Esophagus squamous epithelium (tissue), 4 donors: Measurements from ENCODE around the gene ASXL2.
"Not testable (repeated sequence)": the region's sequence is repeated elsewhere in the genome, so short reads cannot be mapped to it uniquely, and the experiment has no call there.

Experiments
- POLR2A ChIP-seq, 4 donors: fragments of 450-650 bp; IDR thresholded peaks; one replicate each; pipeline ENCODE4 v1.6.1; 2017; ENCODE audit warnings: antibody characterized with exemption in 4 of 4, mild to moderate bottlenecking in 4 of 4, moderate library complexity in 3 of 4
- TF ChIP-seq, protein P1 (sequence below), 6 experiments: fragments of 450-650 bp in 4 of 6; fragments of 200-600 bp in 2 of 6; sonication (generic) in 2 of 6; IDR thresholded peaks; one replicate each; pipeline ENCODE4 v1.5.1; 2016 to 2019; ENCODE audit warnings: antibody characterized with exemption in 6 of 6, mild to moderate bottlenecking in 4 of 6, moderate library complexity in 4 of 6

DNA sequence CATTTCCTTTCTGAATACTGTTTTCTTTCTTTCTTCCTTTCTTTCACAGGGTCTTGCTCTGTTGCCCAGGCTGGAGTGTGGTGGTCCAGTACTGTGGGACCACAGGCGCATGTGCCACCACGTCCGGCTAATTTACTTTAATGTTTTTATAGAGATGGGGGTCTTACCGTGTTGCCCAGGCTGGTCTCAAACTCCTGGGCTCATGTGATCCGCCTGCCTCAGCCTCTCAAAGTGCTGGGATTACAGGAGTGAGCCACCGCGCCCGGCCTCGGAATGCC is 35.3 kb upstream of the ASXL2 start:
- TF ChIP-seq, protein P1, sequence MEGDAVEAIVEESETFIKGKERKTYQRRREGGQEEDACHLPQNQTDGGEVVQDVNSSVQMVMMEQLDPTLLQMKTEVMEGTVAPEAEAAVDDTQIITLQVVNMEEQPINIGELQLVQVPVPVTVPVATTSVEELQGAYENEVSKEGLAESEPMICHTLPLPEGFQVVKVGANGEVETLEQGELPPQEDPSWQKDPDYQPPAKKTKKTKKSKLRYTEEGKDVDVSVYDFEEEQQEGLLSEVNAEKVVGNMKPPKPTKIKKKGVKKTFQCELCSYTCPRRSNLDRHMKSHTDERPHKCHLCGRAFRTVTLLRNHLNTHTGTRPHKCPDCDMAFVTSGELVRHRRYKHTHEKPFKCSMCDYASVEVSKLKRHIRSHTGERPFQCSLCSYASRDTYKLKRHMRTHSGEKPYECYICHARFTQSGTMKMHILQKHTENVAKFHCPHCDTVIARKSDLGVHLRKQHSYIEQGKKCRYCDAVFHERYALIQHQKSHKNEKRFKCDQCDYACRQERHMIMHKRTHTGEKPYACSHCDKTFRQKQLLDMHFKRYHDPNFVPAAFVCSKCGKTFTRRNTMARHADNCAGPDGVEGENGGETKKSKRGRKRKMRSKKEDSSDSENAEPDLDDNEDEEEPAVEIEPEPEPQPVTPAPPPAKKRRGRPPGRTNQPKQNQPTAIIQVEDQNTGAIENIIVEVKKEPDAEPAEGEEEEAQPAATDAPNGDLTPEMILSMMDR (IDR thresholded peaks at IDR 0.05), result not testable (repeated sequence)
- TF ChIP-seq POLR2A (IDR thresholded peaks at IDR 0.05), result not testable (repeated sequence)
